OCI-LY3 (cell line): ENCODE results near the gene SYT3.

Source experiments
- H2AFZ ChIP-seq: fragments of 200-600, 300-600 bp; shearing (Covaris generic); 2 replicates; pipeline ENCODE4 v1.6.0; 2014; ENCODE audit warnings: antibody characterized with exemption, low read depth, low read length
- H3K27ac ChIP-seq: fragments of 200-600, 300-600 bp; sonication (generic); 2 replicates; pipeline ENCODE4 v1.5.1; 2014; ENCODE audit warnings: mild to moderate bottlenecking, low read length, moderate library complexity, mixed read lengths
- H3K27me3 ChIP-seq: fragments of 200-600, 300-600 bp; sonication (generic); 2 replicates; pipeline ENCODE4 v1.6.1; 2014; ENCODE audit warnings: low read depth, low read length, mixed read lengths
- H3K36me3 ChIP-seq: fragments of 200-600, 300-600 bp; sonication (generic); replicated peaks from 2 replicates; pipeline ENCODE3; 2014; ENCODE audit warnings: low read depth, low read length, mixed read lengths
- H3K4me1 ChIP-seq: fragments of 300-600, 200-600 bp; sonication (generic); 2 replicates; pipeline ENCODE4 v1.6.1; 2014; ENCODE audit warnings: low read length, mixed read lengths
- H3K4me2 ChIP-seq: fragments of 200-600, 300-600 bp; sonication (generic); 2 replicates; pipeline ENCODE4 v1.6.1; 2014; ENCODE audit warnings: low read length, mixed read lengths
- H3K4me3 ChIP-seq: fragments of 300-600, 200-600 bp; sonication (generic); 2 replicates; pipeline ENCODE4 v1.5.1; 2014; ENCODE audit warnings: antibody characterized with exemption, mild to moderate bottlenecking, low read length, moderate library complexity
- H3K79me2 ChIP-seq: fragments of 300-600, 200-600 bp; shearing (Covaris generic); 2 replicates; pipeline ENCODE4 v1.6.1; 2014; ENCODE audit warnings: mild to moderate bottlenecking, low read length, mixed read lengths
- H3K9ac ChIP-seq: fragments of 300-600, 200-600 bp; shearing (Covaris generic); 2 replicates; pipeline ENCODE4 v1.6.0; 2014; ENCODE audit warnings: mild to moderate bottlenecking, low read length, moderate library complexity
- H3K9me3 ChIP-seq: fragments of 200-600, 300-600 bp; shearing (Covaris generic); 2 replicates; pipeline ENCODE4 v1.6.1; 2014; ENCODE audit warnings: low read length, mixed read lengths; ENCODE audit not compliant: insufficient read depth
- H4K20me1 ChIP-seq: fragments of 200-600, 300-600 bp; sonication (generic); 2 replicates; pipeline ENCODE4 v1.6.1; 2016; ENCODE audit warnings: low read length, mixed read lengths; ENCODE audit not compliant: insufficient read depth
- CTCF ChIP-seq: fragments of 200-600, 300-600 bp; sonication (generic); IDR thresholded peaks from 2 replicates; pipeline ENCODE4 v1.5.1; 2014; ENCODE audit warnings: antibody characterized with exemption, low read length, low read depth
- EZH2phosphoT487 ChIP-seq: fragments of 200-600 bp; shearing (Covaris generic); IDR thresholded peaks from 2 replicates; pipeline ENCODE4 v1.6.1; 2018; ENCODE audit warnings: antibody characterized with exemption, mixed run types, low read depth

SYT3 gene

GRCh38 chr19:50639121-50640112 is at the start of gene SYT3:
TSS of gene SYT3 (minus strand) at chr19:50639881. CDS start at chr19:50637411, 2,470 bp downstream.
- Histone ChIP-seq H3K36me3 (no peaks in the 10 kb centered on the region), H3K4me3 (no peak within 1 kb of the TSS), H3K27me3 (peaks cover 50% of the 10 kb centered on the region), H3K9ac (no peak within 1 kb of the TSS), H3K9me3 (peaks cover 9% of the 10 kb centered on the region; the same call in 1 of the 2 replicates), H3K4me2 (no peak within 1 kb of the TSS), H3K79me2 (no peaks in the 10 kb centered on the region), H4K20me1 (no peaks in the 10 kb centered on the region), H3K4me1 (no peaks in the 10 kb centered on the region), H3K27ac (no peak within 1 kb of the TSS), H2AFZ (no peak within 1 kb of the TSS)
- TF ChIP-seq CTCF, result no peak
- no peak for TF ChIP-seq EZH2phosphoT487

- no peaks in the 10 kb centered on the region for H4K20me1 ChIP-seq
- H3K9me3 ChIP-seq, result no peaks in the 10 kb centered on the region
- H3K4me3 ChIP-seq, result no peak overlapping the region
- H3K4me1 ChIP-seq, result peaks cover 2% of the 10 kb centered on the region; the same call in 1 of the 2 replicates
- no peak overlapping the region for H3K9ac ChIP-seq
- no peak overlapping the region for H3K27ac ChIP-seq
- peaks cover 20% of the 10 kb centered on the region for H3K27me3 ChIP-seq
- H2AFZ ChIP-seq, result no peak overlapping the region
- no peaks in the 10 kb centered on the region for H3K36me3 ChIP-seq
- H3K4me2 ChIP-seq, result no peak overlapping the region
- H3K79me2 ChIP-seq, result no peaks in the 10 kb centered on the region
- TF ChIP-seq EZH2phosphoT487 (no peak), CTCF (no peak)
These were observed 49.1 kb upstream of the SYT3 start for GRCh38 chr19:50688766-50689165.

GRCh38 chr19:50686310-50687032 is 46.8 kb upstream of the SYT3 start:
- Histone ChIP-seq H2AFZ (no peak overlapping the region), H3K4me1 (peaks cover 8% of the 10 kb centered on the region; the same call in 1 of the 2 replicates), H3K9me3 (no peaks in the 10 kb centered on the region), H3K9ac (no peak overlapping the region), H3K79me2 (no peaks in the 10 kb centered on the region), H3K27ac (no peak overlapping the region), H4K20me1 (no peaks in the 10 kb centered on the region), H3K36me3 (no peaks in the 10 kb centered on the region), H3K4me3 (no peak overlapping the region), H3K4me2 (no peak overlapping the region), H3K27me3 (peaks cover 35% of the 10 kb centered on the region)
- TF ChIP-seq EZH2phosphoT487, result no peak
- no peak for TF ChIP-seq CTCF
